Activated CD4-positive, alpha-beta T cell treated with anti-CD3 and anti-CD28 coated beads, Interleukin-2, amount 10 ng/mL, durations not matched to agents 7 days and 5 days (primary cell): Measurements from ENCODE around the gene SIDT1. TPM values are rescaled to one million over a fixed set of nuclear protein-coding genes. Genes with fewer than 3 reads are reported as not detected.
"Not testable (repeated sequence)": the region's sequence is repeated elsewhere in the genome, so short reads cannot be mapped to it uniquely, and the experiment has no call there.

Source experiments
- CTCF ChIA-PET: fragments of 350-600 bp; sonication (Branson Sonifier 250); formaldehyde crosslinking; loops from one replicate; lab custom pipeline; 2021; ENCODE audit warnings: antibody characterized with exemption; lab: Charles Lee
- POLR2A ChIA-PET: fragments of 350-600 bp; sonication (Branson Sonifier 250); formaldehyde crosslinking; loops from one replicate; lab custom pipeline; 2021; ENCODE audit warnings: antibody characterized with exemption; lab: Charles Lee
- DNase-seq: peaks from one replicate; pipeline ENCODE4 v3.0.0-alpha.2; 2020
- H3K27ac Mint-ChIP-seq: one replicate; pipeline ENCODE4 v1.8.0; 2021; ENCODE audit warnings: mild to moderate bottlenecking, moderate library complexity, mixed read lengths
- H3K27me3 Mint-ChIP-seq: one replicate; pipeline ENCODE4 v1.8.0; 2021; ENCODE audit warnings: mixed read lengths
- H3K36me3 Mint-ChIP-seq: one replicate; pipeline ENCODE4 v1.8.0; 2021; ENCODE audit warnings: low read depth, mixed read lengths
- H3K4me1 Mint-ChIP-seq: one replicate; pipeline ENCODE4 v1.8.0; 2021; ENCODE audit warnings: mixed read lengths
- H3K4me3 Mint-ChIP-seq: one replicate; pipeline ENCODE4 v1.8.0; 2021; ENCODE audit warnings: mild to moderate bottlenecking, moderate library complexity, mixed read lengths
- H3K9me3 Mint-ChIP-seq: one replicate; pipeline ENCODE4 v1.8.0; 2021; ENCODE audit warnings: mixed read lengths
- total RNA-seq, 2 experiments: library from RNA; stranded (reverse); gene quantifications; one replicate each; pipeline ENCODE4 v1.2.3, GENCODE V29; 2021

SIDT1 gene
- total RNA-seq, 2 experiments from 2014 or later: 31.6 TPM

- no peaks in the 10 kb centered on the region for H3K27me3 Mint-ChIP-seq
- peaks cover 2% of the 10 kb centered on the region for H3K4me1 Mint-ChIP-seq
- no peaks in the 10 kb centered on the region for H3K9me3 Mint-ChIP-seq
- ChIA-PET CTCF (interaction anchor here (0.6 to 1.1 kb wide), 2 partner anchors 52 to 136 kb away, joined by 3 read pairs; no protein-coding TSS in a partner anchor), POLR2A (no interaction called here)
- DNase-seq: no peak
- H3K36me3 Mint-ChIP-seq: peaks cover 23% of the 10 kb centered on the region
- H3K27ac Mint-ChIP-seq: no peak overlapping the region
- no peak overlapping the region for H3K4me3 Mint-ChIP-seq
These were observed 97.4 kb downstream of the SIDT1 start for GRCh38 chr3:113629584-113630421.

DNA sequence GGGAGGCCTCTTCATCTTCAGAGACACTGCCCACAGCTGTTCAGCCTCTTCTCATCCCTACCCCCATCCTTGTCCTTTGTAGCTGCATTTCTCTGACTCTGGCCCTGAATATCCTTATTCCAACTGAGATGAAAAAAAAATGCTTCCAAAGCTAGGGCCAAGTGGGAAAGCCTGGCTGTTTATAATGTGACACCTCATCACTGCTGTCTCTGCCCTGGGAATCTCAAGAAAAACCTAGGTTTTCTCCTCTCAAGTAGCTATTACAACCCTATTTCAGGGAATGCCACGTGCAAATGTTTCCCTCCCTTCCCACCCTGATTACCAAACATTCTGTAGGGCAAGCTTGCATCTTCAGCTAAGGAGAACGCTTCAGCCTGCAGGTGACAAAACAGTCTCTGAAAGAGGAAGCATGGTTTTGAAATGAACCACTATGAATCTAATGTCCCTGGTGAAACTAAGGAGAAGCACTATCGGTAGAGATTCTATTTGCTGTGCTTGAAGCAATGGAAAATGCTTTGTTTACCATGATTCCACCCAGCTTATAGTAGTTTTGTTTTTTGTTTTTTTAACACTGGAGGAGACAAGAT, 98.7 kb downstream of the SIDT1 start:
- Mint-ChIP-seq H3K36me3 (peaks cover 15% of the 10 kb centered on the region), H3K4me3 (no peak overlapping the region), H3K27me3 (no peaks in the 10 kb centered on the region), H3K4me1 (no peaks in the 10 kb centered on the region), H3K9me3 (no peaks in the 10 kb centered on the region), H3K27ac (no peak overlapping the region)
- no peak for DNase-seq
- POLR2A ChIA-PET: no interaction called here
- CTCF ChIA-PET: interaction anchor here (0.5 kb wide), 1 partner anchor 195 kb away, joined by 5 read pairs; no protein-coding TSS in a partner anchor

DNA sequence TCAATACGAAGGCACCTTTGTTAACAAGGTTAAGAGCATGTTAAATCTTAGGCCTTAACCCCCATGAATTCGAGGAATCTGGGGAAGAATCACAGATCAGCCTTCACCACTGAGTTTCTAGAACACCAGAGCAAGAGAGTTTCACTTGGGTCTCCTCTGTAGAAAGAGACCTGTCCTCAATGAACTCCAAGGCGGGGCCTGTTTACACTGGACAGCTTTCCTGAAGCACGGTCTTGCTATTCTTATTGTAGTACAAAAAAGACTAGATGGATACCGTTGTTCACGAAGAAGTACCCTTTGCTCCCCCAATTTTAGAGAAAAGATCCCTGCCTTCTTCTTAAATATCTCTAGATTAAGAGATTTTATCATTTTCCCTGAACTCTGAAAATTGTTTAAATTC, 99.2 kb downstream of the SIDT1 start:
- POLR2A ChIA-PET: no interaction called here
- Mint-ChIP-seq H3K9me3 (no peaks in the 10 kb centered on the region), H3K27ac (no peak overlapping the region)

GRCh38 chr3:113634782-113635474, 102.6 kb downstream of the SIDT1 start:
- no peaks in the 10 kb centered on the region for H3K9me3 Mint-ChIP-seq

More for the DNA sequence above, 99.2 kb downstream of the SIDT1 start:
- H3K36me3 Mint-ChIP-seq: peaks cover 10% of the 10 kb centered on the region
- CTCF ChIA-PET: no interaction called here
- H3K4me3 Mint-ChIP-seq: no peak overlapping the region
- H3K4me1 Mint-ChIP-seq: no peaks in the 10 kb centered on the region
- no peak for DNase-seq
- H3K27me3 Mint-ChIP-seq: no peaks in the 10 kb centered on the region

GRCh38 chr3:113636034-113636433, 103.7 kb downstream of the SIDT1 start:
- POLR2A ChIA-PET: interaction anchor here (0.6 kb wide), 1 partner anchor 19 kb away, joined by 6 read pairs; no protein-coding TSS in a partner anchor

More at GRCh38 chr3:113634782-113635474, 102.6 kb downstream of the SIDT1 start:
- POLR2A ChIA-PET: no interaction called here
- CTCF ChIA-PET: no interaction called here
- no peaks in the 10 kb centered on the region for H3K27me3 Mint-ChIP-seq
- H3K27ac Mint-ChIP-seq: no peak overlapping the region
- H3K36me3 Mint-ChIP-seq: no peaks in the 10 kb centered on the region
- no peaks in the 10 kb centered on the region for H3K4me1 Mint-ChIP-seq
- no peak overlapping the region for H3K4me3 Mint-ChIP-seq
- DNase-seq: no peak

GRCh38 chr3:113637756-113638155, 105.4 kb downstream of the SIDT1 start:
- Mint-ChIP-seq H3K36me3 (no peaks in the 10 kb centered on the region), H3K4me1 (peaks cover 3% of the 10 kb centered on the region)

More at GRCh38 chr3:113636034-113636433, 103.7 kb downstream of the SIDT1 start:
- not testable (repeated sequence) for H3K4me3 Mint-ChIP-seq, H3K9me3 Mint-ChIP-seq, H3K4me1 Mint-ChIP-seq, H3K27ac Mint-ChIP-seq, DNase-seq, H3K36me3 Mint-ChIP-seq, H3K27me3 Mint-ChIP-seq
- CTCF ChIA-PET: interaction anchor here (0.7 kb wide), 1 partner anchor 1681 kb away, joined by 4 read pairs; no protein-coding TSS in a partner anchor

GRCh38 chr3:113638910-113639309, 106.6 kb downstream of the SIDT1 start:
- Mint-ChIP-seq H3K27me3 (no peaks in the 10 kb centered on the region), H3K4me1 (peaks cover 3% of the 10 kb centered on the region), H3K36me3 (peaks cover 2% of the 10 kb centered on the region), H3K4me3 (no peak overlapping the region), H3K27ac (no peak overlapping the region), H3K9me3 (peaks cover 4% of the 10 kb centered on the region)
- DNase-seq: no peak
- POLR2A ChIA-PET: no interaction called here
- CTCF ChIA-PET: no interaction called here

More at GRCh38 chr3:113637756-113638155, 105.4 kb downstream of the SIDT1 start:
- Mint-ChIP-seq H3K9me3 (no peaks in the 10 kb centered on the region), H3K4me3 (no peak overlapping the region), H3K27ac (no peak overlapping the region), H3K27me3 (no peaks in the 10 kb centered on the region)
- DNase-seq: no peak
- ChIA-PET CTCF (no interaction called here), POLR2A (no interaction called here)

DNA sequence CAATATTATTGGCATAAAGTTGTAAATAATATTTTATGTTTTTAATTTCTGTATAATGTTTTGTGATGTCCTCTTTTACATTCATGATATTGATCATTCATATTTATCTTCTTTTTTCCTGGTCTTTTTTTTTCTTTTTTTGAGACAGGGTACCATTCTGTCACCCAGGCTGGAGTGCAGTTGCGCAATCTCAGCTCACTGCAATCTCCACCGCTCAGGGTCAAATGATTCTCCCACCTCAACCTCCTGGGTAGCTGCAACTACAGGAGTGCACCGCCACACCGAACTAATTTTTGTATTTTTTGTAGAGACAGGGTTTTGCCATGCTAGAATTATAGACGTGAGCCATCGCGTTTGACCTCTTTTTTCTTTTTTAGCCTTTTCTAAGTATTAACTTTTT, 111.2 kb downstream of the SIDT1 start:
- Mint-ChIP-seq H3K27ac (no peak overlapping the region), H3K36me3 (peaks cover 13% of the 10 kb centered on the region), H3K4me1 (peaks cover 3% of the 10 kb centered on the region), H3K4me3 (no peak overlapping the region), H3K9me3 (peaks cover 28% of the 10 kb centered on the region), H3K27me3 (no peaks in the 10 kb centered on the region)
- no peak for DNase-seq
- ChIA-PET POLR2A (interaction anchor here (0.6 kb wide), 1 partner anchor 153 kb away, joined by 3 read pairs; no protein-coding TSS in a partner anchor), CTCF (no interaction called here)

DNA sequence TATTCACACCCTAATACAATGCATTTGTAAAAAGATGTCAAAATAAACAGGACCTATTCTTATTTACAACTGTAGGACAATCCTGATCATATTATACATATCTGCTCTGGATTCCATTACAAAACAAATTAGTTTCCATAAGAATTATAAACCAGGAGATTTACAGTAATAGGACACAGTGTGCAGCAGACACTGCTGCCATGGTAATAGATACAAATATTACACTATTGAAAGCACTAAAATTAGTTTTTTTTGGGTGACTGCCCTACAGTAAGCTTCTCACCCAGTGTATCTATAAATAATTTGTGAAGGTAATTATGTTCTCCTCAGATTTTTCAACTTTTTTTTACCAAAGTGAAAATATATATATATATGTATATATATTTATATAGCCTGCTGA, 116.2 kb downstream of the SIDT1 start:
- POLR2A ChIA-PET: no interaction called here
- Mint-ChIP-seq H3K4me1 (no peaks in the 10 kb centered on the region), H3K36me3 (peaks cover 16% of the 10 kb centered on the region), H3K27ac (no peak overlapping the region), H3K4me3 (no peak overlapping the region), H3K27me3 (no peaks in the 10 kb centered on the region), H3K9me3 (peaks cover 28% of the 10 kb centered on the region)
- no peak for DNase-seq
- CTCF ChIA-PET: no interaction called here

DNA sequence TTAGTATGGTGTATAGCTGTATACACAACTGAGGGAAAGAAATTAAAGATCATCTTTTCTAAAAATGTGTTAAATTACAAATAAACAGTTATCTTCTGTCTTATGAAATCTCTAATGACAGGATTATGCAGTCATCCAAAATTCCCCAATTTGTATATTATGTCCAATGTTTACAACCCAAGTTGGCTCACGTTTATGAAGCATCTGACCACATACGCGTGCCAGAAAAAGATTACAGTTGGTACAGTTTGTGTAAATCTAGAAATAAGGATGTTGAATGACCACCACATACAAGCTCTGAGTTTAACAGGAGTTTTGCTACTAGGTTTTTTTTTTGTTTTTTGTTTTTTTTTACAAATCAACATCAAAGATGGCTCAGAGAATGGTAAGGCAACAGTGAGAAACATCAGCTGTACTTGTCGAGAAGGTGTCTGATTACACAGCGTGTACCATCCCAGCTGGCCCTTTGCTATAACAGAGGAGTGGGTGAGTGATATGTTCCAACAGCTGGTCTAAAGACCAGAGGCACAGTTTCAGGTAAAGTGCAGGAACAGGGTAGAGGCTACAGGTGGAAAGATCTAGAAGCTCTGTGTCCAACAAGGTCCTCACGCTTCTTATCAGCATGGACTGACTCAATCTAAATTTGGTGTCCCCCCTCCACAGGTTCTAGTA, 117.0 kb downstream of the SIDT1 start:
- Mint-ChIP-seq H3K27ac (no peak overlapping the region), H3K4me3 (no peak overlapping the region), H3K36me3 (peaks cover 12% of the 10 kb centered on the region), H3K27me3 (no peaks in the 10 kb centered on the region), H3K9me3 (peaks cover 21% of the 10 kb centered on the region), H3K4me1 (no peaks in the 10 kb centered on the region)
- ChIA-PET POLR2A (no interaction called here), CTCF (interaction anchor here (1.3 kb wide), 1 partner anchor 9 kb away, joined by 3 read pairs; no protein-coding TSS in a partner anchor)
- no peak for DNase-seq

- no peak overlapping the region for H3K4me3 Mint-ChIP-seq
- DNase-seq: no peak
- H3K9me3 Mint-ChIP-seq: no peaks in the 10 kb centered on the region
- POLR2A ChIA-PET: no interaction called here
- H3K27ac Mint-ChIP-seq: no peak overlapping the region
- CTCF ChIA-PET: no interaction called here
- no peaks in the 10 kb centered on the region for H3K27me3 Mint-ChIP-seq
- peaks cover 27% of the 10 kb centered on the region for H3K36me3 Mint-ChIP-seq
- H3K4me1 Mint-ChIP-seq: no peaks in the 10 kb centered on the region
These were observed 122.0 kb downstream of the SIDT1 start for GRCh38 chr3:113654310-113654709.

DNA sequence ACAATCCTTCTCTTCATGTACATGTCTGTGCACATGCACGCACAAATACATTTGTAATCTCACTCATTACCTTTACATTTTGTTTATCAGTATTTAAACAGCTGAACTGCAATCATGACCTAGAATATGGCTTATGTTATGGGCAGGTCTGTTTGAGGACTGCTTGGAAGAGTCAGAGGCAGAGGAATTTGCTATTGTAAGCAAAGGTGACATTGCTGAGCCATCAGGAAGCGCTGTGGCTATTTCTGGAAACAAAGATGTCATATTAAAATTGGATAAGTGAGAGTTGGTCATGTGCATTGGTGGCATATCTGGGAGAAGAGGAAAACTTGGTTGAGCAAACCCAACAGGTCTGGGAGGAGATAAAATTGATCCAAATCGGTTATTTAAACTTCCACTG, 122.5 kb downstream of the SIDT1 start:
- ChIA-PET CTCF (no interaction called here), POLR2A (no interaction called here)
- Mint-ChIP-seq H3K27ac (no peak overlapping the region), H3K4me1 (no peaks in the 10 kb centered on the region), H3K9me3 (no peaks in the 10 kb centered on the region), H3K36me3 (peaks cover 32% of the 10 kb centered on the region), H3K27me3 (no peaks in the 10 kb centered on the region), H3K4me3 (no peak overlapping the region)
- no peak for DNase-seq
